GM18868 (cell line): ENCODE data around the gene STX10.
"Not testable (repeated sequence)": the region's sequence is repeated elsewhere in the genome, so short reads cannot be mapped to it uniquely, and the experiment has no call there.

Experiments
- ATAC-seq: cut with Tn5 transposase; IDR thresholded peaks from one replicate; pipeline ENCODE4 v1.9.1; 2021; ENCODE audit warnings: mild to moderate bottlenecking, moderate library complexity; ENCODE audit not compliant: unreplicated experiment

The STX10 gene

GRCh38 chr19:13165162-13165997 lies 15.2 kb upstream of the STX10 start:
- ATAC-seq = no peak

GRCh38 chr19:13164343-13165161 lies 14.4 kb upstream of the STX10 start:
- no peak for ATAC-seq

GRCh38 chr19:13163609-13164342 lies 13.6 kb upstream of the STX10 start:
- ATAC-seq = no peak

- ATAC-seq = no peak
Measured at GRCh38 chr19:13162724-13163608, 12.8 kb upstream of the STX10 start.

GRCh38 chr19:13160557-13160956 lies 10.4 kb upstream of the STX10 start:
- ATAC-seq = no peak

- no peak for ATAC-seq
Measured at GRCh38 chr19:13159713-13160112, 9.5 kb upstream of the STX10 start.

GRCh38 chr19:13155472-13156359 lies 5.5 kb upstream of the STX10 start:
- no peak for ATAC-seq

- no peak for ATAC-seq
Measured at GRCh38 chr19:13154911-13155471, 4.8 kb upstream of the STX10 start.

GRCh38 chr19:13154241-13154778 lies 4.1 kb upstream of the STX10 start:
- no peak for ATAC-seq

- no peak for ATAC-seq
Measured at GRCh38 chr19:13153569-13154240, 3.5 kb upstream of the STX10 start.

GRCh38 chr19:13152974-13153568 lies 2.9 kb upstream of the STX10 start:
- peak; percentile 27 for ATAC-seq

- ATAC-seq = peak; percentile 10
Measured at GRCh38 chr19:13152356-13152973, 2.3 kb upstream of the STX10 start.

GRCh38 chr19:13151605-13152355 lies 1.6 kb upstream of the STX10 start:
- peak; percentile 37 for ATAC-seq

- peak; percentile 3 for ATAC-seq
Measured at GRCh38 chr19:13150931-13151604, 893 bp upstream of the STX10 start.

GRCh38 chr19:13149628-13150186 lies 468 bp downstream of the STX10 start:
- ATAC-seq = no peak

GRCh38 chr19:13149173-13149627 lies 975 bp downstream of the STX10 start:
- not testable (repeated sequence) for ATAC-seq
